Left lobe of liver (tissue), 2 donors: Measurements from ENCODE around the gene AKR1E2. TPM values are rescaled to one million over a fixed set of nuclear protein-coding genes. Genes with fewer than 3 reads are reported as not detected.

Experiments used
- ATAC-seq: fragments of 200-7000 bp; cut with Tn5 transposase; one replicate; pipeline ENCODE4 v1.9.1; 2020; ENCODE audit warnings: mild to moderate bottlenecking, moderate library complexity
- DNase-seq: peaks from one replicate; pipeline ENCODE4 v3.0.0-alpha.2; 2020; ENCODE audit warnings: low spot score
- total RNA-seq: library from RNA; stranded (reverse); gene quantifications from one replicate; pipeline ENCODE4 v1.2.1, GENCODE V29; 2021
- donor health status: DM: no; HTN: no; CAD: no; lungs with moderate emphysema.
- donor health status: DM: no; HTN: yes; CAD: no.

Gene AKR1E2
- total RNA-seq, 1 donor from 2014 or later: 1.3 TPM

GRCh38 chr10:4843525-4844180 is 17.6 kb downstream of the AKR1E2 start:
- DNase-seq (no peak), ATAC-seq (no peak)

- ATAC-seq (no peak), DNase-seq (no peak)
Observed at GRCh38 chr10:4844864-4845263, 18.9 kb downstream of the AKR1E2 start.

- DNase-seq (no peak), ATAC-seq (no peak)
Observed at GRCh38 chr10:4845766-4846165, 19.8 kb downstream of the AKR1E2 start.

GRCh38 chr10:4846775-4847174 is 20.8 kb downstream of the AKR1E2 start:
- DNase-seq (no peak), ATAC-seq (no peak)

GRCh38 chr10:4847561-4848355 is 21.8 kb downstream of the AKR1E2 start:
- DNase-seq (no peak), ATAC-seq (no peak)

- ATAC-seq: no peak
- no peak for DNase-seq
Observed at GRCh38 chr10:4848356-4849041, 22.5 kb downstream of the AKR1E2 start.

GRCh38 chr10:4849042-4849402 is 23.0 kb downstream of the AKR1E2 start:
- DNase-seq (no peak), ATAC-seq (no peak)

GRCh38 chr10:4849555-4850242 is 23.7 kb downstream of the AKR1E2 start:
- ATAC-seq: peak; percentile 88

GRCh38 chr10:4850397-4850796 is 24.4 kb downstream of the AKR1E2 start:
- ATAC-seq: peak; percentile 50
- DNase-seq: peak; percentile 65

More at GRCh38 chr10:4849555-4850242, 23.7 kb downstream of the AKR1E2 start:
- DNase-seq: peak; percentile 93

- ATAC-seq: no peak
- no peak for DNase-seq
Observed at GRCh38 chr10:4851176-4851575, 25.2 kb downstream of the AKR1E2 start.

GRCh38 chr10:4851846-4852245 is 25.8 kb downstream of the AKR1E2 start:
- ATAC-seq: peak; percentile 63
- DNase-seq: peak; percentile 96

- DNase-seq (no peak), ATAC-seq (peak; percentile 31)
Observed at GRCh38 chr10:4865945-4866661, 40.1 kb downstream of the AKR1E2 start.

- DNase-seq (no peak), ATAC-seq (no peak)
Observed at GRCh38 chr10:4867109-4867519, 41.1 kb downstream of the AKR1E2 start.

GRCh38 chr10:4867520-4868356 is 41.7 kb downstream of the AKR1E2 start:
- DNase-seq (no peak), ATAC-seq (peak; percentile 44)

- ATAC-seq: no peak
- DNase-seq: no peak
Observed at GRCh38 chr10:4868357-4868657, 42.3 kb downstream of the AKR1E2 start.

GRCh38 chr10:4882704-4883078 is 56.7 kb downstream of the AKR1E2 start:
- ATAC-seq (no peak), DNase-seq (no peak)

- no peak for DNase-seq
- ATAC-seq: peak; percentile 40
Observed at GRCh38 chr10:4883079-4883739, 57.2 kb downstream of the AKR1E2 start.

GRCh38 chr10:4885162-4885561 is 59.2 kb downstream of the AKR1E2 start:
- ATAC-seq (no peak), DNase-seq (no peak)

GRCh38 chr10:4887501-4887900 is 61.5 kb downstream of the AKR1E2 start:
- DNase-seq (no peak), ATAC-seq (no peak)
